Measurements from ENCODE around the gene MUSK. TPM values are rescaled to one million over a fixed set of nuclear protein-coding genes. Genes with fewer than 3 reads are reported as not detected.

The MUSK gene
- total and polyA plus RNA-seq, 2 donors (not counting 3 experiments of a cell fraction or from before 2014, with no cell fraction given) = 0.08 TPM; not detected in 1

DNA sequence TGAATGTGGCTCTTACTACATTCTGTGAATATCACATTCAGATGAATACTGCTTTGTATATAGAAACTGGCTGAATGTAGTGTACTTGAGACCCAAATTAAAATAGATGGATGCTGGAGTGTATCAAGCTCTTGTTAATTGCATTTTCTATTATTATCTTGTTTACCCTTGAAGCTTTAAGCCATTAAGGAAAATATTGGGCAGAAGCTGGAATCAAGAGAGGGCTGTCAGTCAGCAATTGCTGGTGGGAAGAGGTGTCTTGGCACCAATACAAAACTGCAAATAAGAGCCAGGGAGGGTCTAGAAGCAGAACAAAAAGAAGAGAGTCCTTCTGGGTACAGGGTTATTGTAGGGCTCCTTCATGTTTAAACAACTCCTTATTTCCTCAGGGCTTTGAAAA, 38.8 kb downstream of the MUSK start:
- H3K9me3 ChIP-seq (replicated peaks; ENCODE audit: control insufficient read depth, insufficient read depth, low read length) = no peaks in the 10 kb centered on the region
- intact Hi-C loops (cut with micrococcal nuclease) (no loop called here), dilution Hi-C loops (cut with MboI; ENCODE audit: extremely low pct_ligation_motif_present, low sequenced_read_pairs) (no loop called here)
- H3K9me1 ChIP-seq (replicated peaks; ENCODE audit: control insufficient read depth, extremely low read depth, insufficient read depth, low read length) = no peaks in the 10 kb centered on the region
- no TSS peak for BruUV-seq (replicated peaks)
- no peak overlapping the region for H3K9ac ChIP-seq (replicated peaks; ENCODE audit: extremely low read depth, insufficient read depth, low read length)
- no peak overlapping the region for H3K4me2 ChIP-seq (ENCODE audit: insufficient read depth, low read length)
- no peaks in the 10 kb centered on the region for H3K27me3 ChIP-seq (ENCODE audit: control insufficient read depth in 2 of 2, insufficient read depth in 2 of 2, low read length in 2 of 2)
- no peak overlapping the region for H2AFZ ChIP-seq (ENCODE audit: low read depth, low read length)
- no peak overlapping the region for H3K4me3 ChIP-seq (replicated peaks in 1 of 3; ENCODE audit: insufficient read depth in 1 of 3, low read depth in 1 of 3, low read length in 3 of 3)
- no peak overlapping the region for H3K27ac ChIP-seq (ENCODE audit: insufficient read depth, low read depth, low read length)
- FAIRE-seq (no peak), DNase-seq (ENCODE audit: low read depth, low spot score) (no peak)
- H3K79me2 ChIP-seq (ENCODE audit: control insufficient read depth, insufficient read depth, low read length) = no peaks in the 10 kb centered on the region
- no peaks in the 10 kb centered on the region for H4K20me1 ChIP-seq (replicated peaks; ENCODE audit: control insufficient read depth, extremely low read depth, insufficient read depth, low read length)
- POLR2A ChIA-PET = no interaction called here
- H3K4me1 ChIP-seq (ENCODE audit: control insufficient read depth, extremely low read depth, insufficient read depth, low read length) = no peaks in the 10 kb centered on the region
- CTCF ChIA-PET = no interaction called here
- TF ChIP-seq MYC (IDR thresholded peaks at IDR 0.05; ENCODE audit: low read depth, low read length) (no peak), POLR2A (IDR thresholded peaks at IDR 0.05; ENCODE audit: low read depth, low read length) (no peak), GATA2 (IDR thresholded peaks at IDR 0.05; ENCODE audit: insufficient read depth, insufficient read length, low read depth, low read length) (no peak), EZH2 (IDR thresholded peaks at IDR 0.05; ENCODE audit: borderline replicate concordance, low read depth, low read length, severe bottlenecking) (no peak), POLR2AphosphoS5 (IDR thresholded peaks at IDR 0.05; ENCODE audit: insufficient read depth, low read depth, low read length) (no peak), FOS (IDR thresholded peaks at IDR 0.05; ENCODE audit: borderline replicate concordance, insufficient read depth, low read length) (no peak), JUN (IDR thresholded peaks at IDR 0.05; ENCODE audit: borderline replicate concordance, insufficient read depth, insufficient read length, low read depth) (no peak), MAX (IDR thresholded peaks at IDR 0.05; ENCODE audit: insufficient read depth, insufficient read length) (no peak)
- TF ChIP-seq, protein P1, sequence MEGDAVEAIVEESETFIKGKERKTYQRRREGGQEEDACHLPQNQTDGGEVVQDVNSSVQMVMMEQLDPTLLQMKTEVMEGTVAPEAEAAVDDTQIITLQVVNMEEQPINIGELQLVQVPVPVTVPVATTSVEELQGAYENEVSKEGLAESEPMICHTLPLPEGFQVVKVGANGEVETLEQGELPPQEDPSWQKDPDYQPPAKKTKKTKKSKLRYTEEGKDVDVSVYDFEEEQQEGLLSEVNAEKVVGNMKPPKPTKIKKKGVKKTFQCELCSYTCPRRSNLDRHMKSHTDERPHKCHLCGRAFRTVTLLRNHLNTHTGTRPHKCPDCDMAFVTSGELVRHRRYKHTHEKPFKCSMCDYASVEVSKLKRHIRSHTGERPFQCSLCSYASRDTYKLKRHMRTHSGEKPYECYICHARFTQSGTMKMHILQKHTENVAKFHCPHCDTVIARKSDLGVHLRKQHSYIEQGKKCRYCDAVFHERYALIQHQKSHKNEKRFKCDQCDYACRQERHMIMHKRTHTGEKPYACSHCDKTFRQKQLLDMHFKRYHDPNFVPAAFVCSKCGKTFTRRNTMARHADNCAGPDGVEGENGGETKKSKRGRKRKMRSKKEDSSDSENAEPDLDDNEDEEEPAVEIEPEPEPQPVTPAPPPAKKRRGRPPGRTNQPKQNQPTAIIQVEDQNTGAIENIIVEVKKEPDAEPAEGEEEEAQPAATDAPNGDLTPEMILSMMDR (IDR thresholded peaks at IDR 0.05; ENCODE audit: extremely low read depth in 1 of 2, insufficient read depth in 1 of 2, low read depth in 1 of 2, low read length in 2 of 2) = no peak
- no peaks in the 10 kb centered on the region for H3K36me3 ChIP-seq (ENCODE audit: control insufficient read depth in 2 of 2, extremely low read depth in 1 of 2, insufficient read depth in 2 of 2, low read length in 2 of 2)

Measured in endothelial cell of umbilical vein (primary cell).